Kidney epithelial cell (primary cell): ENCODE measurements around the gene SLC6A12. TPM values are rescaled to one million over a fixed set of nuclear protein-coding genes. Genes with fewer than 3 reads are reported as not detected.

Experiments used
- DNase-seq: peaks from one replicate; pipeline ENCODE4 v3.0.0-alpha.2; 2010; ENCODE audit warnings: low read depth
- H3K27me3 ChIP-seq: 2 replicates; pipeline ENCODE4 v1.6.0; 2011; ENCODE audit warnings: low read length; ENCODE audit not compliant: control insufficient read depth, insufficient read depth
- H3K36me3 ChIP-seq: 2 replicates; pipeline ENCODE4 v1.5.1; 2011; ENCODE audit warnings: low read length; ENCODE audit not compliant: control insufficient read depth, insufficient read depth
- H3K4me3 ChIP-seq: 2 replicates; pipeline ENCODE4 v1.5.1; 2011; ENCODE audit warnings: low read depth, mild to moderate bottlenecking, control low read depth, low read length
- total RNA-seq: library from RNA; depleted of rRNA; stranded (reverse); fragments of >200 nt; gene quantifications from 2 replicates; pipeline ENCODE4 v1.2.3, GENCODE V29; 2015
- TF ChIP-seq, protein P1 (sequence below): IDR thresholded peaks from 2 replicates; pipeline ENCODE4 v1.5.1; 2011; ENCODE audit warnings: mild to moderate bottlenecking, moderate library complexity, low read length, control low read depth, inconsistent platforms; ENCODE audit not compliant: insufficient read depth, poor library complexity, severe bottlenecking

Gene SLC6A12
- total RNA-seq, 1 donor from 2014 or later = not detected

- Histone ChIP-seq H3K4me3 (no peak overlapping the region), H3K36me3 (no peaks in the 10 kb centered on the region)
- TF ChIP-seq, protein P1, sequence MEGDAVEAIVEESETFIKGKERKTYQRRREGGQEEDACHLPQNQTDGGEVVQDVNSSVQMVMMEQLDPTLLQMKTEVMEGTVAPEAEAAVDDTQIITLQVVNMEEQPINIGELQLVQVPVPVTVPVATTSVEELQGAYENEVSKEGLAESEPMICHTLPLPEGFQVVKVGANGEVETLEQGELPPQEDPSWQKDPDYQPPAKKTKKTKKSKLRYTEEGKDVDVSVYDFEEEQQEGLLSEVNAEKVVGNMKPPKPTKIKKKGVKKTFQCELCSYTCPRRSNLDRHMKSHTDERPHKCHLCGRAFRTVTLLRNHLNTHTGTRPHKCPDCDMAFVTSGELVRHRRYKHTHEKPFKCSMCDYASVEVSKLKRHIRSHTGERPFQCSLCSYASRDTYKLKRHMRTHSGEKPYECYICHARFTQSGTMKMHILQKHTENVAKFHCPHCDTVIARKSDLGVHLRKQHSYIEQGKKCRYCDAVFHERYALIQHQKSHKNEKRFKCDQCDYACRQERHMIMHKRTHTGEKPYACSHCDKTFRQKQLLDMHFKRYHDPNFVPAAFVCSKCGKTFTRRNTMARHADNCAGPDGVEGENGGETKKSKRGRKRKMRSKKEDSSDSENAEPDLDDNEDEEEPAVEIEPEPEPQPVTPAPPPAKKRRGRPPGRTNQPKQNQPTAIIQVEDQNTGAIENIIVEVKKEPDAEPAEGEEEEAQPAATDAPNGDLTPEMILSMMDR = no peak
Observed at GRCh38 chr12:186006-186625, 27.8 kb downstream of the SLC6A12 start.

DNA sequence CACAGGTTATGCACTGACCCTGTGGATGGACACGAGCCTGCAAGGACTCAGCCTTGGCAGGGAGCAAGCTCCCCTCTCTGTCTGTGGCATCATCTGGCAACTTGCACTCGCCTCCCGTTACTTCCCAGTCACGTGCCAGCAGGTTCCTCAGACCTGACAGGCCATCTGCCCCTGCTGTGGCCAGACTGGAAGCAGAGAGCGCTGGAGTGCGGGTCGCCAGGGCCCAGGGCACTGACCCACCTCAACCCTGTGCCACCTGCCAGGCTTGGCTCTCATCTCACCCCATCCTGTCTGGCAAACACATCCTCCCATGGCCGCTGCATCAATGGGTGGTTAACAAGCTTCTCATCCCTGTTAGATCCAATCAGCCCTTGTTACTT, 28.4 kb downstream of the SLC6A12 start:
- DNase-seq = no peak
- TF ChIP-seq, protein P1 = no peak
- H3K27me3 ChIP-seq = peaks cover 16% of the 10 kb centered on the region
- H3K36me3 ChIP-seq = no peaks in the 10 kb centered on the region
- H3K4me3 ChIP-seq = no peak overlapping the region

More at GRCh38 chr12:186006-186625, 27.8 kb downstream of the SLC6A12 start:
- DNase-seq = no peak
- peaks cover 16% of the 10 kb centered on the region for H3K27me3 ChIP-seq

DNA sequence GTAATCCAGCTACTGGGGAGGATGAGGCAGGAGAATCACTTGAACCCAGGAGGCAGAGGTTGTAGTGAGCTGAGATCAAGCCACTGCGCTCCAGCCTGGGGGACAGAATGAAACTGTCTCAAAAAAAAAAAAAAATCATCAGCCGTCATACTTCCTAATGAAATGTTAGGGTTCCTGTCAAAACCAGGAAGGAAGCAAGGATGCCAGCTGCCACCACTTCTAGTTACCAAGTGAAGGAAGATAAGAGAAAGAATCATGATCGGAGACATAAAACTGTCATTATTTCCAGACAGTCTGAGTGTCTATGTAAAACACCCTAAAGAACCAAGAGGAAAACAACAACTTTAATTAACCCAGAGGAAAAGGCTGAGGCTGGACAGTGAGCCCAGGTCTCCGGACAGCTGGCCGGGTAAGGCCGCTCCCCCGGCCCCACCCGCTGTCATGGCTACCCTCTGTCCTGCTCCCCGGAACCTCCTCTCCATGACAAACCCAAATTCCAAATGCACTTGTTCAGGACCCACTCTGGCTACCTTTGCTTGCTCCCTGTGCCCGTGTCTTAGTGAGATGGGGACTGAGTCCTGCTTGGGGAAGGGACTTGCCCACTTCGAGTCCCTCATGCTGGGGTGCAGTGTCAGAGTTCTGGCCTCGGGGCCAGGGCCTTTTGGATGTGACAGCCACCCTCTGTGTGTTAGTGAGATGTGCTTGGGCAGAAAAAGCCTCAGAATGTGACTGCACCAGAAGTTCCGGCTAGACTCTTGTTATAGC, 29.0 kb downstream of the SLC6A12 start:
- peaks cover 14% of the 10 kb centered on the region for H3K27me3 ChIP-seq
- TF ChIP-seq, protein P1 = no peak
- no peak for DNase-seq
- no peaks in the 10 kb centered on the region for H3K36me3 ChIP-seq
- no peak overlapping the region for H3K4me3 ChIP-seq

DNA sequence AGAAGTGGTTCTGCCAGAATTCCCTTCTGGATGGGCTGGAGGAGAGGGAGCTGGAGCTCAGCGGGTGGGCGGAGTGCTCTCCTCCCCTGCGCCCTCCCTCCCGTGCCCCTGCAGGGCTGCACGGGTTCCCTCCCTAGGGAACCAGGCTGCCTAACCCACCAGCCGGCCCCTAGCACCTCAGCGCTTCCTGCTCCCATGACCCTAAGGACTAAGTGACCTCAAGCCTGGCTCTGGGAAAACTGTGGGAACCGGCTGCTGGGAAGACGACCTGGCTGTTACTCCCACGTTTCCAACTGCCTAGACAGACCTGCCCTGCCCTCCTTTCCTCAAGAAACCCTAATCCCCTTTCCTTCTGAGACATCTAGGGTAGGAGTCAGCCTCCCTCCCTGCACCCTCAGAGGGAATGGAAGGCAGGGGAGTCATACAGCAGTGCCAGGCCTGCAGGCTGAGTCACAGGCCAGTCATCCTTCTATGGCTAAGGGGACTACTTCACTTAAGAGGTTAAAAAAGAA, 31.5 kb downstream of the SLC6A12 start:
- H3K36me3 ChIP-seq = no peaks in the 10 kb centered on the region
- TF ChIP-seq, protein P1 = no peak
- H3K27me3 ChIP-seq = peaks cover 2% of the 10 kb centered on the region
- H3K4me3 ChIP-seq = no peak overlapping the region
- peak; percentile 61 for DNase-seq

- DNase-seq = no peak
- Histone ChIP-seq H3K36me3 (no peaks in the 10 kb centered on the region), H3K4me3 (no peak overlapping the region), H3K27me3 (peaks cover 2% of the 10 kb centered on the region)
- TF ChIP-seq, protein P1 = no peak
Observed at GRCh38 chr12:181921-182320, 32.0 kb downstream of the SLC6A12 start.
